PC-3 (cell line): Measurements from ENCODE around the gene EDEM1.

Source experiments
- EZH2 ChIP-seq: fragments of 300-600 bp; sonication (generic); IDR thresholded peaks from one replicate; pipeline ENCODE4 v1.6.1; 2017; ENCODE audit warnings: antibody characterized with exemption, mild to moderate bottlenecking, low read length; ENCODE audit not compliant: unreplicated experiment
- EZH2phosphoT487 ChIP-seq: fragments of 300-600 bp; sonication (generic); IDR thresholded peaks from 2 replicates; pipeline ENCODE4 v1.6.1; 2018; ENCODE audit warnings: mild to moderate bottlenecking, antibody characterized with exemption, low read length, borderline replicate concordance
- TF ChIP-seq, protein P1 (sequence below): fragments of 300-600 bp; sonication (generic); conservative IDR thresholded peaks from 2 replicates; pipeline ENCODE4 v1.5.1; 2017; ENCODE audit warnings: antibody characterized with exemption, low read depth, mild to moderate bottlenecking, low read length

DNA sequence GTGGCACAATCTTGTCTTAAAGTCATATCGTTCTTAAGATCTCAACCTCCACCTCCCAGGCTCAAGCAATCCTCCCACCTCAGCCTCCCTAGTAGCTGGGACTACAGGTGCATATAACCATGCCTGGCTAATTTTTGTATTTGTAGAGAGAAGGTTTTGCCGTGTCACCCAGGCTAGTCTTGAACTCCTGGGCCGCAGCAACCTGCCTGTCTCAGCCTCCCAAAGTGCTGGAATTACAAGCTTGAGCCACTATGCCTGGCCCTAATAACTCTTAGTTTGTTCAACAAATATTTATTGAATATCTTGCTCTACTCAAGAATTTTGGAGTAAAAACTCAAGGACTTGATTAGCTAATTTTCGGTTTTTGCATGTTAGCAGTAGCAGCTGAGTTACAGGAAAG, 19.4 kb upstream of the EDEM1 start:
- TF ChIP-seq, protein P1, sequence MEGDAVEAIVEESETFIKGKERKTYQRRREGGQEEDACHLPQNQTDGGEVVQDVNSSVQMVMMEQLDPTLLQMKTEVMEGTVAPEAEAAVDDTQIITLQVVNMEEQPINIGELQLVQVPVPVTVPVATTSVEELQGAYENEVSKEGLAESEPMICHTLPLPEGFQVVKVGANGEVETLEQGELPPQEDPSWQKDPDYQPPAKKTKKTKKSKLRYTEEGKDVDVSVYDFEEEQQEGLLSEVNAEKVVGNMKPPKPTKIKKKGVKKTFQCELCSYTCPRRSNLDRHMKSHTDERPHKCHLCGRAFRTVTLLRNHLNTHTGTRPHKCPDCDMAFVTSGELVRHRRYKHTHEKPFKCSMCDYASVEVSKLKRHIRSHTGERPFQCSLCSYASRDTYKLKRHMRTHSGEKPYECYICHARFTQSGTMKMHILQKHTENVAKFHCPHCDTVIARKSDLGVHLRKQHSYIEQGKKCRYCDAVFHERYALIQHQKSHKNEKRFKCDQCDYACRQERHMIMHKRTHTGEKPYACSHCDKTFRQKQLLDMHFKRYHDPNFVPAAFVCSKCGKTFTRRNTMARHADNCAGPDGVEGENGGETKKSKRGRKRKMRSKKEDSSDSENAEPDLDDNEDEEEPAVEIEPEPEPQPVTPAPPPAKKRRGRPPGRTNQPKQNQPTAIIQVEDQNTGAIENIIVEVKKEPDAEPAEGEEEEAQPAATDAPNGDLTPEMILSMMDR, result no peak
- TF ChIP-seq EZH2phosphoT487 (no peak), EZH2 (no peak)
